KMS-11 (cell line): ENCODE data around the gene RTP5.
"Not testable (repeated sequence)": the region's sequence is repeated elsewhere in the genome, so short reads cannot be mapped to it uniquely, and the experiment has no call there.

ENCODE experiments used
- H2AFZ ChIP-seq: fragments of 200-600 bp; sonication (generic); 2 replicates; pipeline ENCODE4 v1.6.1; 2016; ENCODE audit warnings: antibody characterized with exemption, mixed run types, low read depth
- H3K27ac ChIP-seq: fragments of 200-600 bp; sonication (generic); 2 replicates; pipeline ENCODE4 v1.6.1; 2016; ENCODE audit warnings: mild to moderate bottlenecking, mixed run types
- H3K27me3 ChIP-seq: fragments of 200-600 bp; sonication (generic); 2 replicates; pipeline ENCODE4 v1.6.1; 2017; ENCODE audit warnings: mild to moderate bottlenecking, low read depth, mixed run types, moderate library complexity; ENCODE audit not compliant: insufficient read depth
- H3K36me3 ChIP-seq: fragments of 200-600 bp; sonication (generic); 2 replicates; pipeline ENCODE4 v1.6.1; 2017; ENCODE audit warnings: mild to moderate bottlenecking, mixed run types; ENCODE audit not compliant: insufficient read depth
- H3K4me1 ChIP-seq: fragments of 200-600 bp; sonication (generic); 2 replicates; pipeline ENCODE4 v1.6.1; 2016; ENCODE audit warnings: mild to moderate bottlenecking, low read depth, mixed run types; ENCODE audit not compliant: poor library complexity, severe bottlenecking
- H3K4me2 ChIP-seq: fragments of 200-600 bp; sonication (generic); 2 replicates; pipeline ENCODE4 v1.7.0; 2016; ENCODE audit warnings: mild to moderate bottlenecking, mixed run types
- H3K4me3 ChIP-seq: fragments of 200-600 bp; sonication (generic); IDR thresholded peaks from 2 replicates; pipeline ENCODE4 v1.6.1; 2017; ENCODE audit warnings: low read depth, low read length, mixed read lengths; ENCODE audit not compliant: insufficient read depth
- H3K79me2 ChIP-seq: fragments of 200-600 bp; sonication (generic); 2 replicates; pipeline ENCODE4 v1.6.1; 2016; ENCODE audit warnings: low read depth, mixed run types; ENCODE audit not compliant: insufficient read depth
- H3K9ac ChIP-seq: fragments of 200-600 bp; sonication (generic); 2 replicates; pipeline ENCODE4 v1.6.1; 2016; ENCODE audit warnings: mild to moderate bottlenecking, mixed run types
- H4K20me1 ChIP-seq: fragments of 200-600 bp; sonication (generic); 2 replicates; pipeline ENCODE4 v1.6.1; 2016; ENCODE audit warnings: mild to moderate bottlenecking, mixed run types; ENCODE audit not compliant: insufficient read depth
- CTCF ChIP-seq: fragments of 200-600 bp; sonication (generic); conservative IDR thresholded peaks from 2 replicates; pipeline ENCODE4 v1.6.1; 2017; ENCODE audit warnings: low read depth, mild to moderate bottlenecking, antibody characterized with exemption, low read length, moderate library complexity, mixed read lengths

Gene RTP5

DNA sequence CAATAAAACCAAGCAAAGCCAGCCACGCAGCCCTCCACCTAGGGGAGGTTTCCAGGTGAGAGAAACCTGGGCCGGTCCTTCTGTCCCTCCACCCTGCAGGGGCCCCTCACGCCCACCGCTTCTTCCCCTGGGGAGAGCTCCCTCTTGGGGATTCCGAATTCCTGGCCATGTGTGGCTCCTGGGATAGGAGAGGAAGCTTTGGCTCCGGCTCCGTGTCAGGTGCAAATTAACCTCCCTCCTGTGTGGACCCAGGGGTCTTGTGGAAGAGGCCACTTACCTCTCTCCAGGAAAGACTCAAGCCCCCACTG is 4.2 kb downstream of the RTP5 start:
- no peak overlapping the region for H2AFZ ChIP-seq
- no peak for TF ChIP-seq CTCF

DNA sequence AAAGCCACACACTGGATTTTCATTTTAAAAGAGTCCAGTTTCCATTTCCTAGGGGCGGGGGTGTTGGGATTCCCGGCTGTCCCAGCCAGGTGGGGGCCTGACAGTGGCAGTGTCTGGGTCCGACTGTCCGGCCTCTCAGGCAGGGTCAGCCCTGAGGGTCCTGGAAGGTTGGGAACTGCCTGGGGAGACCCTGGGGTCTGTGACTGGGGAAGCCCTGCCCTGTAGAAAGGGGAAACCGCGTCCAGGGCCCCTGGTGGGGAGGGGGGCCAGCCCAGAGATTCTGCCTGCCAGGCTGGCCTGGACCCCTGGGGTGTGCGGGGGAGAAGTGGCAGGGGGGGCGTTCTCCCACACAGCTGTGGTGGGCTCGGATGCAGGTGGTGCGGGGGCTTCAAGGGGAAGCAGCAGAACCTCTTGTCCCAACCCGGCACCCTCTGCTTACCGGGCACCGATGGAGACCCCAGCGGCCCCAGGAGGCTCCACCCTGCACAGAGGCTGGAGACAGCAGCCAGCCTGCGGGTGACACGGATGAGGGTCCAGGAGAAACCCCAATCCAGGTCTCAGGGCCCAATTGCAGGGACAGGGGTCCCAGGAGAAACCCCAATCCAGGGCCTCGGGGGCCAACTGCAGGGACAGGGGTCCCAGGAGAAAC is 4.9 kb downstream of the RTP5 start:
- TF ChIP-seq CTCF, result no peak
- H3K36me3 ChIP-seq, result no peaks in the 10 kb centered on the region
- peaks cover 12% of the 10 kb centered on the region; the same call in 1 of the 2 replicates for H3K27me3 ChIP-seq
- H3K4me1 ChIP-seq, result peaks cover 3% of the 10 kb centered on the region
- H2AFZ ChIP-seq, result no peak overlapping the region
- H3K4me2 ChIP-seq, result no peak overlapping the region
- H3K79me2 ChIP-seq, result no peaks in the 10 kb centered on the region
- H3K9ac ChIP-seq, result no peak overlapping the region
- H3K27ac ChIP-seq, result no peak overlapping the region
- no peak overlapping the region for H3K4me3 ChIP-seq
- H4K20me1 ChIP-seq, result no peaks in the 10 kb centered on the region

More for the DNA sequence above, 4.2 kb downstream of the RTP5 start:
- Histone ChIP-seq H3K27me3 (peaks cover 17% of the 10 kb centered on the region; the same call in 1 of the 2 replicates), H3K9ac (no peak overlapping the region), H3K27ac (no peak overlapping the region), H3K36me3 (no peaks in the 10 kb centered on the region), H3K4me3 (no peak overlapping the region), H3K4me1 (peaks cover 3% of the 10 kb centered on the region), H3K79me2 (no peaks in the 10 kb centered on the region), H3K4me2 (no peak overlapping the region), H4K20me1 (no peaks in the 10 kb centered on the region)

DNA sequence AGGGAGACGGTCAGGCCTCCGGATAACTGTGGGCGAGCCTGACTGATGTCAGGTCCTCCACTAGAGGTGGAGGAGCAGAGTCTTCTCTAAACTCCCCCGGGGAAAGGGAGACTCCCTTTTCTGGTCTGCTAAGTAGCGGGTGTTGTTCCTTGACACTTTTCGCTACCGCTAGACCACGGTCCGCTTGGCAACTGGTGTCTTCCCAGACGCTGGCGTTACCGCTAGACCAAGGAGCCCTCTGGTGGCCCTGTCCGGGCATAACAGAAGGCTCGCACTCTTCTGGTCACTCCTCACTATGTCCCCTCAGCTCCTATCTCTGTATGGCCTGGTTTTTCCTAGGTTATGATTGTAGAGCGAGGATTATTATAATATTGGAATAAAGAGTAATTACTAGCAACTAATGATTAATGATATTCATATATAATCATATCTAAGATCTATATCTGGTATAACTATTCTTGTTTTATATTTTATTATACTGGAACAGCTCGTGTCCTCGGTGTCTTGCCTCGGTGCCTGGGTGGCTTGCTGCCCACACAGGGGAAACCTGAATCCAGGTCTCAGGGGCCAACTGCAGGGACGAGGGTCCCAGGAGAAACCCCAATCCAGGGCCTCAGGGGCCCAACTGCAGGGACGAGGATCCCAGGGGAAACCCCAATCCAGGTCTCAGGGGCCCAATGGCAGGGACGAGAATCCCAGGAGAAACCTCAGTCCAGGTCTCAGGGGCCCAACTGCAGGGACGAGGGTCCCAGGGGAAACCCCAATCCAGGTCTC is 6.4 kb downstream of the RTP5 start:
- not testable (repeated sequence) for H3K27ac ChIP-seq, H3K79me2 ChIP-seq, H3K36me3 ChIP-seq, H2AFZ ChIP-seq, H3K4me1 ChIP-seq, H4K20me1 ChIP-seq, H3K27me3 ChIP-seq, H3K4me2 ChIP-seq, H3K9ac ChIP-seq, H3K4me3 ChIP-seq
- peak; percentile 38; the same call in 1 of the 2 replicates for TF ChIP-seq CTCF

- Histone ChIP-seq H3K4me2 (no peak overlapping the region), H3K27ac (no peak overlapping the region), H3K9ac (no peak overlapping the region), H3K36me3 (no peaks in the 10 kb centered on the region), H3K27me3 (peaks cover 8% of the 10 kb centered on the region; the same call in 1 of the 2 replicates), H4K20me1 (no peaks in the 10 kb centered on the region), H3K4me3 (no peak overlapping the region), H3K79me2 (no peaks in the 10 kb centered on the region), H3K4me1 (peaks cover 8% of the 10 kb centered on the region), H2AFZ (no peak overlapping the region)
- TF ChIP-seq CTCF, result no peak
These were observed 7.1 kb downstream of the RTP5 start for GRCh38 chr2:241876528-241877196.
